Dermis blood vessel endothelial cell (primary cell): ENCODE data around the gene SERPINA4. TPM values are rescaled to one million over a fixed set of nuclear protein-coding genes. Genes with fewer than 3 reads are reported as not detected.
A peak's percentile ranks its signal among the peaks of the same experiment; 100 is the strongest.

Experiments
- DNase-seq: peaks from one replicate; pipeline ENCODE4 v3.0.0; 2010
- total RNA-seq: library from RNA; depleted of rRNA; stranded (reverse); fragments of >200 nt; gene quantifications from 2 replicates; pipeline ENCODE4 v1.2.3, GENCODE V29; 2014

Gene SERPINA4
- not detected in 2 replicates for total RNA-seq

- no peak for DNase-seq
Observed at GRCh38 chr14:94560751-94561655, at the start of gene SERPINA4. Gene SERPINA4, plus strand, starts transcription at chr14:94561442. Its CDS starts 2,041 bp downstream, at chr14:94563483.

GRCh38 chr14:94514351-94514750 is 46.9 kb upstream of the SERPINA4 start:
- DNase-seq: no peak

- DNase-seq: no peak
Observed at GRCh38 chr14:94515426-94515825, 45.8 kb upstream of the SERPINA4 start.

GRCh38 chr14:94515856-94516255 is 45.4 kb upstream of the SERPINA4 start:
- no peak for DNase-seq

GRCh38 chr14:94517248-94517640 is 44.0 kb upstream of the SERPINA4 start:
- no peak for DNase-seq

- no peak for DNase-seq
Observed at GRCh38 chr14:94517641-94518257, 43.5 kb upstream of the SERPINA4 start.

GRCh38 chr14:94521375-94522114 is 39.7 kb upstream of the SERPINA4 start:
- no peak for DNase-seq

GRCh38 chr14:94522115-94522724 is 39.0 kb upstream of the SERPINA4 start:
- DNase-seq: no peak

GRCh38 chr14:94523265-94523664 is 38.0 kb upstream of the SERPINA4 start:
- no peak for DNase-seq

GRCh38 chr14:94524093-94524492 is 37.1 kb upstream of the SERPINA4 start:
- DNase-seq: no peak

GRCh38 chr14:94531187-94531586 is 30.1 kb upstream of the SERPINA4 start:
- DNase-seq: no peak

- DNase-seq: no peak
Observed at GRCh38 chr14:94532447-94532846, 28.8 kb upstream of the SERPINA4 start.

GRCh38 chr14:94535506-94535905 is 25.7 kb upstream of the SERPINA4 start:
- no peak for DNase-seq

- DNase-seq: peak; percentile 15
Observed at GRCh38 chr14:94536836-94537235, 24.4 kb upstream of the SERPINA4 start.

GRCh38 chr14:94538070-94538740 is 23.0 kb upstream of the SERPINA4 start:
- no peak for DNase-seq

GRCh38 chr14:94539181-94539580 is 22.1 kb upstream of the SERPINA4 start:
- DNase-seq: no peak

- DNase-seq: peak; percentile 75
Observed at GRCh38 chr14:94540031-94540794, 21.0 kb upstream of the SERPINA4 start.

GRCh38 chr14:94541234-94541975 is 19.8 kb upstream of the SERPINA4 start:
- DNase-seq: no peak

- DNase-seq: peak; percentile 70
Observed at GRCh38 chr14:94542111-94542810, 19.0 kb upstream of the SERPINA4 start.
